ENCODE data around the gene NR2C2.

DNA sequence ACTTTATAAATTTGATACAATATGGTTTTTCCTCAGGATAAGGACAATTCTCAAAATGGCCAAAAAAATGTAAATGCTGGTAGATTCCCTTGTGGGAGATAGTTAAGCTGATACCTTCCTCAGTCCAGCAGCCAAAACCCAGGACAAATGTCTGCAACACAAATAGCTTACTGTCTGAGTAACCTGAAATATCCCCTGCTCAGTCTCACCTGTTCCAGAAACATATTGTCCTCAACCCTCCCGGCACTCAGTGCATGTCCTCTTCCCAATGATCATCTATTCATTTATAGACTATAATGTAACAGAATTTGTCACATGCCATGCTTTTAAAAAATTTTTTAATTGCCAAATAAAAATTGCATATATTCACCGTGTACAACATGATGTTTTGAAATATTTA is 139.3 kb downstream of the NR2C2 start:
- no peak for TF ChIP-seq CTCF (IDR thresholded peaks at IDR 0.05)
- no peak for TF ChIP-seq POLR2A (IDR thresholded peaks at IDR 0.05)
